Gastrocnemius medialis (tissue), 4 donors: Measurements from ENCODE around the gene PDIA2. TPM values are rescaled to one million over a fixed set of nuclear protein-coding genes. Genes with fewer than 3 reads are reported as not detected.

Experiments used
- ATAC-seq, 2 donors: fragments of 150-250 bp; one replicate each; pipeline ENCODE4 v1.9.1; 2016
- DNase-seq, 2 donors: peaks; one replicate each; pipeline ENCODE4 v3.0.0-alpha.2; 2019
- H3K27ac ChIP-seq, 4 donors: fragments of 200-600 bp; sonication (generic); 1 replicate in 1 of 4; 2 replicates in 3 of 4; pipeline ENCODE4 v1.5.1; 2016 to 2018; ENCODE audit warnings: mild to moderate bottlenecking in 2 of 4, moderate library complexity in 1 of 4
- H3K27me3 ChIP-seq, 3 donors: fragments of 200-600 bp; sonication (generic) in 2 of 3; 1 replicate in 1 of 3; 2 replicates in 2 of 3; pipeline versions ENCODE4 v1.5.1 to v1.6.0; 2016 to 2019; ENCODE audit warnings: mild to moderate bottlenecking in 1 of 3, moderate library complexity in 1 of 3
- H3K36me3 ChIP-seq, 2 donors: fragments of 200-600 bp; sonication (generic) in 1 of 2; one replicate each; pipeline ENCODE4 v1.5.1; 2017 to 2018
- H3K4me1 ChIP-seq, 2 donors: fragments of 200-600 bp; sonication (generic) in 1 of 2; one replicate each; pipeline ENCODE4 v1.5.1; 2016 to 2017; ENCODE audit warnings: mild to moderate bottlenecking in 2 of 2
- H3K4me3 ChIP-seq, 4 donors: fragments of 200-600 bp; sonication (generic) in 3 of 4; 1 replicate in 1 of 4; 2 replicates in 3 of 4; pipeline ENCODE4 v1.5.1; 2016 to 2019; ENCODE audit warnings: mild to moderate bottlenecking in 2 of 4
- H3K9me3 ChIP-seq, 3 donors: fragments of 200-600 bp; sonication (generic) in 2 of 3; 1 replicate in 1 of 3; 2 replicates in 2 of 3; pipeline ENCODE4 v1.5.1; 2016 to 2019
- CTCF ChIP-seq, 5 experiments: fragments of 450-650 bp in 3 of 5; fragments of 200-600 bp in 2 of 5; sonication (generic) in 2 of 5; IDR thresholded peaks in 4 of 5; conservative IDR thresholded peaks in 1 of 5; 1 replicate in 4 of 5; 2 replicates in 1 of 5; pipeline ENCODE4 v1.5.1; 2016 to 2019; ENCODE audit warnings: antibody characterized with exemption in 5 of 5, mild to moderate bottlenecking in 3 of 5, moderate library complexity in 3 of 5
- POLR2A ChIP-seq, 2 donors: fragments of 450-650 bp; IDR thresholded peaks; one replicate each; pipeline ENCODE4 v1.6.1; 2017; ENCODE audit warnings: antibody characterized with exemption in 2 of 2, mild to moderate bottlenecking in 2 of 2, moderate library complexity in 2 of 2
- in situ Hi-C, 4 donors: fragments of 200-750 bp; cut with MboI; loops; one replicate each; pipeline versions ENCODE4 v1.15.0 to v1.8.0; 2017; ENCODE audit warnings: low sequenced_read_pairs in 4 of 4
- intact Hi-C: fragments of 100-400 bp; cut with DNase I; formaldehyde crosslinking; loops from one replicate; pipeline ENCODE4 v1.15.1; 2023; ENCODE audit warnings: low total_unique reads
- total RNA-seq, 4 donors: library from RNA; depleted of rRNA; stranded (reverse); fragments of >200 nt; gene quantifications; one replicate each; pipeline versions ENCODE4 v1.1.0 to v1.2.3, GENCODE V29; 2016

The PDIA2 gene, protein sequence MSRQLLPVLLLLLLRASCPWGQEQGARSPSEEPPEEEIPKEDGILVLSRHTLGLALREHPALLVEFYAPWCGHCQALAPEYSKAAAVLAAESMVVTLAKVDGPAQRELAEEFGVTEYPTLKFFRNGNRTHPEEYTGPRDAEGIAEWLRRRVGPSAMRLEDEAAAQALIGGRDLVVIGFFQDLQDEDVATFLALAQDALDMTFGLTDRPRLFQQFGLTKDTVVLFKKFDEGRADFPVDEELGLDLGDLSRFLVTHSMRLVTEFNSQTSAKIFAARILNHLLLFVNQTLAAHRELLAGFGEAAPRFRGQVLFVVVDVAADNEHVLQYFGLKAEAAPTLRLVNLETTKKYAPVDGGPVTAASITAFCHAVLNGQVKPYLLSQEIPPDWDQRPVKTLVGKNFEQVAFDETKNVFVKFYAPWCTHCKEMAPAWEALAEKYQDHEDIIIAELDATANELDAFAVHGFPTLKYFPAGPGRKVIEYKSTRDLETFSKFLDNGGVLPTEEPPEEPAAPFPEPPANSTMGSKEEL
- 1 to 10 TPM in 1 of 4 donors, not detected in 3; 2.2 TPM for total RNA-seq

DNA sequence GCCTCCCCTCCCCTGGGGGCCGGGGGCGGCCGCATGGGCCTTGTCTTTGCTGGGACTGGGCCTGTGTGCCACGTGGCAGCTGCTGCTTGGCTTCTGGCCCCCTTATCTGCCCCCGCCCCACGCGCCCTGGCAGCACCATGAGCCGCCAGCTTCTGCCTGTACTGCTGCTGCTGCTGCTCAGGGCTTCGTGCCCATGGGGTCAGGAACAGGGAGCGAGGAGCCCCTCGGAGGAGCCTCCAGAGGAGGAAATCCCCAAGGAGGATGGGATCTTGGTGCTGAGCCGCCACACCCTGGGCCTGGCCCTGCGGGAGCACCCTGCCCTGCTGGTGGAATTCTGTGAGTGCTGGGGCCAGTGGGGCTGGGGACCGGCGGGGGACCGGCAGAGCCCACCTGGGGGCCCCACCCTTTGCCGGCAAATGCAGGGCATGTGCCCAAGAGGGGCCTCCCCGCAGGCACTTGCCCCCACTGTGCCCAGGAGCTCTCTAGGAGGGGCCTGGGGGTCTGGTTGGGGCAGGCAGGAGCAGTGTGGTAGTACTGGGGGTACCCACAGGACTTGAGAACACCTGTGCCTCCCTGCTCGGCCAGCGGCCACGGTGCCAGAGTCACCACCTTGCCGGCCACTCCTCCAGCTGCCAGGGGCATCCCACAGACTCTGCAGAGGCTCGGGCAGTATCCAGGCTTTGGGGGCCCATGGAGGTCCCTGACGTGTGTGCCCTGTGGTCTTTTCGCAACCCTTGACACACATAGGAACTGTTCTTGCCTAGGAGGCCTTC is at the start of gene PDIA2:
Gene PDIA2, plus strand, starts transcription at position 132 of the 773 bp plus-strand sequence. Its CDS starts 6 bp downstream, at position 138.
- peaks cover 0 to 15% (median 9%) of the 10 kb centered on the region in 3 donors for H3K27me3 ChIP-seq
- no peak within 1 kb of the TSS for H3K4me3 ChIP-seq
- intact Hi-C loops (no loop called here), in situ Hi-C loops (no loop called here)
- H3K36me3 ChIP-seq, result peaks cover 0 to 11% of the 10 kb centered on the region in 2 donors
- DNase-seq, result no peak
- TF ChIP-seq CTCF (IDR thresholded peaks at IDR 0.05 in 4 of 5, conservative IDR thresholded peaks at IDR 0.05 in 1 of 5), result no peak
- TF ChIP-seq POLR2A (IDR thresholded peaks at IDR 0.05), result no peak
- no peak for ATAC-seq
- H3K9me3 ChIP-seq, result no peaks in the 10 kb centered on the region
- no peak within 1 kb of the TSS for H3K27ac ChIP-seq
- H3K4me1 ChIP-seq, result peaks cover 6 to 7% of the 10 kb centered on the region in 2 donors

DNA sequence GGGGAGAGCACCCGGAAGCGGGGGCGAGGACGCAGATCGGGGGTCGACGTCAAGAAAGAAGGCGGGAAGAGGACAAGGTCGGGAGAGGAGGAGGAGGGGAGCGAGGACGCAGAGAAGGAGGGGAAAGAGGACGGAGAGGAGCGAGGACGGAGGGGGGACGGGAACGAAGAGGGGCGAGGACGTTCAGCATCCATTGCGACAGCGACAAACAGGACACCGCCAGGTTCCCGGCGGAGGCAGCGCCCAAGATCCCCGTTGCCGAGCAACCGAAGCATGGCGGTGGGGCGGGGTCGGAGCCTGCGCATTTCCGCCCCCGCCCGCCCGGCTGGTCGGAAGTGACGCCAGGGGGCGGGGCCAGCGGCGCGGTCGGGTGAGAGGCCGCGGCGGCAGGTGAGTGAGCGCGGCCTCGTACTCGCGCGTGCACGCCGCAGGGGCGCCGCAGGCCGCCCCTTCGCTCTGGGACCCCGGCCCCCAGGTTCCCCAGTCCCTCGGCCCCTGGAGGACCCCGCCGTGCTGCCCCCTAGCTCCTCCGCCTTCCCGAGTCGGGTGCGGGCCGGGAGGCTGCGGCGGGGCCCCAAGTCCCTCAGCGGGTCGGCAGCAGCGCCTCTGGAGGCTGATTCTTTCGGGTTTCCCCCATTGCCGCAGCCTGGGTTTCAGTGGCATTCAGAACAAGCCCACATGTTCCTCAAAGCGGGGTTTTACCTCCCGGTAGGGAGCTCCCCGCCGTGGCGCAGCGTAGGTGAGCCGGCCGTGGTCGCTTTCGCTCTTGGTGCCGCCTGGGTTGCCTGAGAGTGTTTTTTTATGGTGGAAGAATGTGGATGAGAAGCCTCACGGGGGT is 48.3 kb upstream of the PDIA2 start, which contains the start of gene FAM234A:
Gene FAM234A, plus strand, starts transcription at position 354 of the 838 bp plus-strand sequence. CDS start 19,593 bp downstream, outside the sequence.
- in situ Hi-C loops, result no loop called here
- no peaks in the 10 kb centered on the region for H3K36me3 ChIP-seq
- H3K27me3 ChIP-seq, result no peaks in the 10 kb centered on the region
- intact Hi-C loops, result loop anchor here (2.0 to 10.0 kb wide), 2 partner anchors 118 to 410 kb away; partner anchors contain the start of genes AXIN1, MCRIP2 and WDR90
- TF ChIP-seq POLR2A (IDR thresholded peaks at IDR 0.05), result peak; percentile 99 to 100
- peak in 4 of 5 experiments; percentile 37 to 51 (median 48) for TF ChIP-seq CTCF (IDR thresholded peaks at IDR 0.05 in 4 of 5, conservative IDR thresholded peaks at IDR 0.05 in 1 of 5)
- peak; percentile 92 to 93 for DNase-seq
- peak; percentile 86 to 87 for ATAC-seq
- H3K27ac ChIP-seq, result peak within 1 kb of the TSS; percentile 99 to 100 (median 100)
- peaks cover 15 to 16% of the 10 kb centered on the region in 2 donors for H3K4me1 ChIP-seq
- no peaks in the 10 kb centered on the region for H3K9me3 ChIP-seq
- peak within 1 kb of the TSS; percentile 89 to 98 (median 96) for H3K4me3 ChIP-seq

GRCh38 chr16:239948-240277 is 43.1 kb upstream of the PDIA2 start:
- intact Hi-C loops (loop anchor here (10.0 kb wide), 1 partner anchor 405 kb away; the partner anchor contains the start of genes MCRIP2 and WDR90), in situ Hi-C loops (no loop called here)
- Histone ChIP-seq H3K27ac (peak overlapping the region; percentile 78 to 89 (median 86)), H3K27me3 (no peaks in the 10 kb centered on the region), H3K4me1 (peaks cover 42 to 63% of the 10 kb centered on the region in 2 donors), H3K9me3 (no peaks in the 10 kb centered on the region), H3K4me3 (no peak overlapping the region), H3K36me3 (no peaks in the 10 kb centered on the region)
- no peak for TF ChIP-seq CTCF (IDR thresholded peaks at IDR 0.05 in 4 of 5, conservative IDR thresholded peaks at IDR 0.05 in 1 of 5)
- no peak for TF ChIP-seq POLR2A (IDR thresholded peaks at IDR 0.05)
- peak in 1 of 2 donors; percentile 29 for DNase-seq
- ATAC-seq, result peak; percentile 18 to 54

GRCh38 chr16:240559-240958 is 42.4 kb upstream of the PDIA2 start:
- H3K36me3 ChIP-seq, result no peaks in the 10 kb centered on the region
- no peak overlapping the region for H3K4me3 ChIP-seq
- H3K4me1 ChIP-seq, result peaks cover 40 to 59% of the 10 kb centered on the region in 2 donors
- H3K9me3 ChIP-seq, result no peaks in the 10 kb centered on the region
- ATAC-seq (no peak), DNase-seq (peak in 1 of 2 donors; percentile 31)
- TF ChIP-seq POLR2A (IDR thresholded peaks at IDR 0.05) (no peak), CTCF (IDR thresholded peaks at IDR 0.05 in 4 of 5, conservative IDR thresholded peaks at IDR 0.05 in 1 of 5) (no peak)
- in situ Hi-C loops (no loop called here), intact Hi-C loops (no loop called here)
- H3K27ac ChIP-seq, result peak overlapping the region; percentile 78 to 89 (median 86)
- no peaks in the 10 kb centered on the region for H3K27me3 ChIP-seq
